ENCODE measurements around the gene RPL21. TPM values are rescaled to one million over a fixed set of nuclear protein-coding genes. Genes with fewer than 3 reads are reported as not detected.

RPL21 gene
- total RNA-seq, 2 experiments from 2014 or later, result 742 to 774 TPM

DNA sequence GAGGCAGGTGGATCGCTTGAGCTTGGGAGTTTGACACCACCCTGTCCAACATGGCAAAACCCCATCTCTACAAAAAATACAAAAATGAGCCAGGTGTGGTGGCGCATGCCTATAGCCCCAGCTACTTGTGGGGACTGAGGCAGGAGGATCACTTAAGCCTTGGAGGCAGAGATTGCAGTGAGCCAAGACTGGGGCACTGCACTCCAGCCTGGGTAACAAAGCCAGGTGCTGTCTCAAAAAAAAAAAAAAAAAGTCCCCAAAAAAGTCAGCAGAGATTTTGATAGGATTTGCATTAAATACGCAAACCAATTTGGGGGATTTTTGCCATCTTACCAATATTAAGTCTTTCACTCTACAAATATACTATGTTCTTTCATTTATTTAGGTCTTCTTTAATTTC, 21.7 kb upstream of the RPL21 start:
- peaks cover 3% of the 10 kb centered on the region for H3K9me3 Mint-ChIP-seq
- peaks cover 10% of the 10 kb centered on the region for H3K36me3 Mint-ChIP-seq (ENCODE audit: low read depth)
- H3K27me3 Mint-ChIP-seq, result peaks cover 14% of the 10 kb centered on the region
- ChIA-PET CTCF (no interaction called here), POLR2A (no interaction called here)
- H3K4me1 Mint-ChIP-seq, result no peaks in the 10 kb centered on the region
- H3K4me3 Mint-ChIP-seq, result no peak overlapping the region
- H3K27ac Mint-ChIP-seq, result no peak overlapping the region
- DNase-seq, result no peak

DNA sequence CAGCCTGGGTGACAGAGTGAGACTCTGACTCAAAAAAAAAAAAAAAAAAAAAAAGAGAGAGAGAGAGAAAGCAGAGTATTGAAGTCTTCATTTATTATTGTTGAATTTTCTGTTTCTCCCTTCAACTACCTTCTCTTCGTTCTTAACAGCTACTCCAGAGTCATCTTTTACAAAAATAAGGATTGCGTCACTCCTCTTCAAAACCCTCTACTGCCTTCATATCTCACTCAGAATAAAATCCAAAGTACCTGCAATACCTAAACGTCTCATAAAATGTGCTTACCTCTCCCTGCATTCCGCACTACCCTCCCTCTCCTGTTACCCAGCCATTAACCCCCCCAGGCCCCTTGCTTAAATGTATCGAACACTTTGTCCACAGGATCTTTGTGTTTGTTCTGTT, 17.4 kb upstream of the RPL21 start:
- Mint-ChIP-seq H3K36me3 (ENCODE audit: low read depth) (peaks cover 10% of the 10 kb centered on the region), H3K4me3 (no peak overlapping the region), H3K27ac (no peak overlapping the region), H3K27me3 (no peaks in the 10 kb centered on the region), H3K4me1 (no peaks in the 10 kb centered on the region), H3K9me3 (peaks cover 3% of the 10 kb centered on the region)
- ChIA-PET CTCF (no interaction called here), POLR2A (no interaction called here)
- DNase-seq, result no peak

DNA sequence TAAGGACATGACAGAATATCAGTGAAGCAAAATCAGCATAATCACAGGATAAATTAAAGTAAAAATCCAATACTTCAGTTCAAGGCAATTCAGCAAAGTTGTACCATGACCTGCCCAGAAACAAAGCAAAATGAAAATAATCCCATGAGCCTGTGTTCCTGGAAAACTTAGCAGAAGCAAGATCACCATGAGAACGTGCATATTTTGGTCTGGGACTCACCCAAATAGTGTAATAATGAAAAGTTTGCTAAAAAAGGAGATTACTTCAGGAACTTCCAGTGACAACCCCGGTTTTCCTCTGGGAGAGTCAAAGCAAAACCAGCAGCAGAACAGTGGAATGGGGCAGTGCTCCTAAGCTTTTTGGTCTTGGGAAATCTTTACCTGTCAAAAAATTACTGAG, 14.9 kb upstream of the RPL21 start:
- H3K27me3 Mint-ChIP-seq, result no peaks in the 10 kb centered on the region
- ChIA-PET POLR2A (no interaction called here), CTCF (interaction anchor here (0.7 kb wide), 1 partner anchor 250 kb away, joined by 3 read pairs; no protein-coding TSS in a partner anchor)
- no peaks in the 10 kb centered on the region for H3K4me1 Mint-ChIP-seq
- no peak overlapping the region for H3K27ac Mint-ChIP-seq
- H3K36me3 Mint-ChIP-seq (ENCODE audit: low read depth), result peaks cover 10% of the 10 kb centered on the region
- peaks cover 3% of the 10 kb centered on the region for H3K9me3 Mint-ChIP-seq
- no peak for DNase-seq
- H3K4me3 Mint-ChIP-seq, result no peak overlapping the region

DNA sequence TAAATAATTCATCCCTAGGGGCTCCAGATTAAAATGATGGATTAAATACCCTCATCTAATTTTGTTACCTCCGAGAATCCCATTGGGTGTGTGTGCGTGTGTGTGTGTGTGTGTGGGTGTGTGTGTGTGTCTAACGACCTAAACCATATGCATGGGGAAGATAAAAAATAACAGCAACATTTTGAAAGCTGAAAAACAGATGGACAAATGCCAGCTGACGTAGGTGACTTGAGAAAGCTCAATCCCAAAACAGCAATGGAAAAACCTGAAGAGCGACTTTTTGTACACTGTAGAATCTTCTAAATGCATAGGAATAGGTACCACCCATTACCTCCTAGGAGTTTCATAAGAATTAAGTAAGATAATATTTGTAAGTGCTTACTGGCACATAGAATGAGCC, 8.7 kb upstream of the RPL21 start:
- Mint-ChIP-seq H3K4me3 (no peak overlapping the region), H3K9me3 (no peaks in the 10 kb centered on the region), H3K4me1 (peaks cover under 1% of the 10 kb centered on the region), H3K27ac (no peak overlapping the region), H3K27me3 (no peaks in the 10 kb centered on the region), H3K36me3 (ENCODE audit: low read depth) (no peaks in the 10 kb centered on the region)
- ChIA-PET POLR2A (interaction anchor here (2.7 kb wide), 1 partner anchor 8 kb away, joined by 10 read pairs; the partner anchor contains the start of gene RPL21), CTCF (no interaction called here)
- no peak for DNase-seq

DNA sequence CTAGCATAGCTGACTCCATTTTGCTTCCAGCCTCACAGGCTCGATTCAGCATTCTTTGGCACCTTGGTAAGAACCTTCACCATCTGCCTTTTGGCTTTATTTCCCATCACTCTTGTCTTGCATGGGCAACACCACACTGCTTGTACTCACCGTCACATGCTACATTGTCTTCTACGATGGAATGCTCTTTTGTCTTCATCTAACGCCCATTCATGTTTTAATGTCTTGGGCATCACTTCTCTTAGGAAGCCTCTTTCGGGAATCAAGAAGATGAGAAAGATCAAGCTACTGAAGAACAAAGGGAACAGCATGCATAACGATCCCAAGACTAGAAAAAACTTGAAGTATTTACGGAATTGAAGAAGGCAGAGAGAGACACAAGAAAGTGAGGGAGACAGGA, 5.7 kb upstream of the RPL21 start:
- CTCF ChIA-PET, result interaction anchor here (0.6 kb wide), 1 partner anchor 287 kb away, joined by 3 read pairs; no protein-coding TSS in a partner anchor
- Mint-ChIP-seq H3K27ac (no peak overlapping the region), H3K9me3 (no peaks in the 10 kb centered on the region), H3K4me1 (peaks cover 13% of the 10 kb centered on the region), H3K27me3 (no peaks in the 10 kb centered on the region), H3K36me3 (ENCODE audit: low read depth) (no peaks in the 10 kb centered on the region), H3K4me3 (no peak overlapping the region)
- POLR2A ChIA-PET, result no interaction called here
- DNase-seq, result no peak

DNA sequence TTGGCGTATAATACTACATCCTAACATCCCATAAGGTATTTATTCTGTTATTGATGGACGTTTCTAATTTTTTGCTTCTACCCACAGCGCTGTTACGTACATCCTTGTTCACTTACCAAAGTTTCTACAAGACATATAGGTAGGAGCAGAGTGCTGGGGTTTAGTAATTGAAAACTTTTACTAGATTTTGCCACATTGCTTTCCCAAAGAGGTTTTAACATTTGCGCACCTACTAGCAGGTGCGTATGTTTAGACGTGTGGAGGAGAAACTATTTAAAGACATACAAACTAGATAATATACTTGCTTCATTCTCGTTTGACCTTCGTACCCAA, 559 bp upstream of the RPL21 start:
- CTCF ChIA-PET, result interaction anchor here (1.0 kb wide), 1 partner anchor 20 kb away, joined by 6 read pairs; the partner anchor contains the start of gene RASL11A
- POLR2A ChIA-PET, result interaction anchor here (0.8 to 1.1 kb wide), 17 partner anchors 9 to 370 kb away, joined by 3 to 10 read pairs (median 4); partner anchors contain the start of genes GTF3A, LNX2, RASL11A and USP12
- no peak for DNase-seq
- Mint-ChIP-seq H3K27ac (peak overlapping the region; percentile 97), H3K27me3 (no peaks in the 10 kb centered on the region), H3K4me1 (peaks cover 42% of the 10 kb centered on the region), H3K9me3 (no peaks in the 10 kb centered on the region), H3K36me3 (ENCODE audit: low read depth) (peaks cover 36% of the 10 kb centered on the region), H3K4me3 (peak overlapping the region; percentile 96)

DNA sequence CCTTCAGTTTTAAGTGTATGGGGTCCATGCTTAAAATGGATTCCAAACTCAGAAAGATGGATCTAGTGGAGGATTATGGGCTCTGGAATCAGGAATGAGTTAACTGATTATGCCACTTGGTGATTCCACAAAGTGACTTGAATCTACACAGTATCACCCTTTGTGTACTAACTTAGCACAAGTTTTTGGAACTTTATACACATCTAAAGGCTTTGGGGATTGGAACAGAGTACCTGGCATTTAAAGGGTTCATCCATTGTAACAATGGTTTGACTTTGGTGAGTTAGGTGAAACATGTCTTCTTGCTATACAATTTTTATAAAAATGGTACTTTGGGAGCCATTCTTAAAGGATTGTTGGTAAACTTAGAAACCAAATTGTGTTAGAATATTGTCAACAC, 1.1 kb downstream of the RPL21 start:
- Mint-ChIP-seq H3K9me3 (no peaks in the 10 kb centered on the region), H3K36me3 (ENCODE audit: low read depth) (peaks cover 53% of the 10 kb centered on the region), H3K27ac (peak overlapping the region; percentile 97), H3K4me3 (peak overlapping the region; percentile 96), H3K4me1 (peaks cover 48% of the 10 kb centered on the region), H3K27me3 (no peaks in the 10 kb centered on the region)
- POLR2A ChIA-PET, result interaction anchor here (0.8 to 1.6 kb wide), 5 partner anchors 11 to 101 kb away, joined by 3 to 4 read pairs (median 3); no protein-coding TSS in a partner anchor
- no peak for DNase-seq
- CTCF ChIA-PET, result interaction anchor here (1.3 to 2.1 kb wide), 3 partner anchors 18 to 280 kb away, joined by 3 to 10 read pairs (median 6); partner anchors contain the start of gene RASL11A

DNA sequence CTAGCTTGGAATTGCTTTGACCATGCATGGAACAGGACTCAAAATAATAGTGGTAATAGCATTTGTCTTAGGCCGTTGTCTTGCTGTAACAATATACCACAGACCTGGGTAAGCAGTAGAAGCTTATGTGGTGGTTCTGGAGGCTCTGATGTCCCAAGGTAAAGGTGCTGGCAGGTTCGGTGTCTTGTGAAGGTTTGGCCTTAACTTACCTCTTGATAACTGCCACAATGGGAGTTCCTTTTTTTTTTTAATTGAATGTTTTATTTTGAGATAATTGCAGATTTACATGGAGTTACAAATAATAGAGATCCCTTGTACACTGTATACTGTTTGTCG, 5.8 kb downstream of the RPL21 start:
- no peak for DNase-seq
- Mint-ChIP-seq H3K4me3 (no peak overlapping the region), H3K36me3 (ENCODE audit: low read depth) (peaks cover 81% of the 10 kb centered on the region), H3K4me1 (peaks cover 68% of the 10 kb centered on the region), H3K27ac (no peak overlapping the region), H3K27me3 (no peaks in the 10 kb centered on the region), H3K9me3 (no peaks in the 10 kb centered on the region)
- POLR2A ChIA-PET, result interaction anchor here (0.8 to 2.0 kb wide), 5 partner anchors 12 to 96 kb away, joined by 3 to 6 read pairs (median 4); partner anchors contain the start of gene RASL11A
- CTCF ChIA-PET, result interaction anchor here (1.0 to 2.1 kb wide), 3 partner anchors 14 to 272 kb away, joined by 5 to 10 read pairs (median 6); partner anchors contain the start of gene RASL11A

DNA sequence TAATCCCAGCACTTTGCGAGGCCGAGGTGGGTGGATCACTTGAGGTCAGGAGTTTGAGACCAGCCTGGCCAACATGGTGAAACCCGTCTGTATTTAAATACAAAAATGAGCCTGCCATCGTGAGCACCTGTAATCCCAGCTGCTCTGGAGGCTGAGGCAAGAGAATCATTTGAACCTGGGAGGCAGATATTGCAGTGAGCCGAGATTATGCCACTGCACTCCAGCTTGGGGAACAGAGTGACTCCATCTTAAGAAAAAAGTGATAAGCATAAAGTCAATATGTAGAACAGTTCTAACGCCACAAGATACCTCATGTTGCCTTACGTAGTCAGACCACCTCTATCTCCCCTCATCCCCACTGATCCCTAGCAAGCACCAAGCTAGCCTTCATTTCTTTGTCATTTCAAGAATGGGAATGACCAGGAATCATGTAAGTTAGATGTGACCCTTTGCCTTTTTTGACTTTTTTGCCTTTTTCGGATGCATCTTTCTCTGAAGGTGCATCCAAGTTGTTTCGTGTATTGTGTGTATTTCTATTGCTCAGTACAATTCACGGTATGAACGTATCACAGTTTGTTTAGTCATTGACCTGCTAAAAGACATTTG, 6.4 kb downstream of the RPL21 start:
- POLR2A ChIA-PET, result interaction anchor here (0.8 to 2.0 kb wide), 5 partner anchors 12 to 95 kb away, joined by 3 to 6 read pairs (median 4); partner anchors contain the start of gene RASL11A
- CTCF ChIA-PET, result interaction anchor here (1.0 to 2.1 kb wide), 3 partner anchors 13 to 273 kb away, joined by 5 to 10 read pairs (median 6); partner anchors contain the start of gene RASL11A
- no peak overlapping the region for H3K4me3 Mint-ChIP-seq
- H3K27me3 Mint-ChIP-seq, result no peaks in the 10 kb centered on the region
- no peak for DNase-seq
- no peaks in the 10 kb centered on the region for H3K9me3 Mint-ChIP-seq
- peaks cover 67% of the 10 kb centered on the region for H3K4me1 Mint-ChIP-seq
- H3K27ac Mint-ChIP-seq, result no peak overlapping the region
- peaks cover 83% of the 10 kb centered on the region for H3K36me3 Mint-ChIP-seq (ENCODE audit: low read depth)

DNA sequence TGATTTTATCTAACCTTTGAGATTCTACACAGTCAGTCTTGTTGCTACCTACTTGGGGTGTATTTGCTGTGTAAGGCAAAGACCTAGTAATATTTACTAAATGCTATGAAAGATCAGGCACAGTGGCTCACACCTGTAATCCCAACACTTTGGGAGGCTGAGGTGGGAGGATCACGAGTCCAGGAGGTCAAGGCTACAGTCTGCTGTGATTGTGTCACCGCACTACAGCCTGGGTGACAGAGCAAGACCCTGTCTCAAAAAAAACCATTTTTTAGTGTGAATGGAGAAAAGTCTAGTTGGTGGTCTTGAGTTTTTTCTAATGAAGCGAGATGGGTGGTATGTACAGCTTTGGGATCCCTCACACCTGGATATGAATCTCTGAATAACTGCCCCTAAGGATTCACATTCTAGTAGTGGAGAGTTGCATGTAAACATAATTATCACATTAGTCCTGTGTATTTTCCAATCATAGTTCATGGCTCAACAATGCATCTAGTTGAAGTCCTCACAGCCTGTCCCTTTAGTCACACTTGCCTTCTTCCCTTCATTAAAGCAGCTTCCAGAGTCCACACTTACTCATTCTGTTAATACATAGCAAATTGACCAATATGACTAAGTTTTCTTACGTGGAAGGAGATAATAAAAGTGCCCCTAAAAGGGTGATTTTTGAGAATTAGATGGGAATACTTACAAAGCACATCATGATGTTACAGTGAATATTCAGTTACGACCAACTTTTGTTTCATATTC, 7.5 kb downstream of the RPL21 start:
- ChIA-PET POLR2A (interaction anchor here (2.0 kb wide), 1 partner anchor 10 kb away, joined by 6 read pairs; no protein-coding TSS in a partner anchor), CTCF (interaction anchor here (1.3 kb wide), 1 partner anchor 12 kb away, joined by 4 read pairs; the partner anchor contains the start of gene RASL11A)
- Mint-ChIP-seq H3K4me3 (no peak overlapping the region), H3K4me1 (peaks cover 58% of the 10 kb centered on the region), H3K27me3 (no peaks in the 10 kb centered on the region), H3K36me3 (ENCODE audit: low read depth) (peaks cover 73% of the 10 kb centered on the region), H3K27ac (peak overlapping the region; percentile 29), H3K9me3 (no peaks in the 10 kb centered on the region)
- DNase-seq, result no peak

DNA sequence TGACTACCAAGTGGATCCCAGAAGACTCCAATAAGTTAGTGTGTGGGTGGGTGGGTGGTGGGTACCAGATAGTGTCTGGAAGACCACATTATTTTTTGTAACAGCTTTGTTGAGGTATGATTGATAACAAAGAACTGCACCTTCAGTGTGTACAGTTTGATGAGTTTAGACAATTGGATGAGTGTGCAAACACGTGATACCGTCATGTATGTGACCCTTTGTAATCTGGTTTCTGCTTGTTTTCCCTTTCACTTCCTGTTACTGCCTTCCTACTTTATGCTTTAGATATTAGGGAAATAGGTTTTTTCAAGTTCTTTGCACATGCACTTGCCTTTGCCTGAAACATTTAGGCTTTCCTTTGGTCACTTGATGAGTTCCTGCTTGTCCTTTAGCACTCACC, 8.5 kb downstream of the RPL21 start:
- Mint-ChIP-seq H3K9me3 (no peaks in the 10 kb centered on the region), H3K36me3 (ENCODE audit: low read depth) (peaks cover 65% of the 10 kb centered on the region), H3K4me1 (peaks cover 49% of the 10 kb centered on the region), H3K27me3 (no peaks in the 10 kb centered on the region), H3K27ac (peak overlapping the region; percentile 29), H3K4me3 (no peak overlapping the region)
- DNase-seq, result no peak
- ChIA-PET POLR2A (no interaction called here), CTCF (interaction anchor here (1.3 kb wide), 1 partner anchor 11 kb away, joined by 4 read pairs; the partner anchor contains the start of gene RASL11A)

DNA sequence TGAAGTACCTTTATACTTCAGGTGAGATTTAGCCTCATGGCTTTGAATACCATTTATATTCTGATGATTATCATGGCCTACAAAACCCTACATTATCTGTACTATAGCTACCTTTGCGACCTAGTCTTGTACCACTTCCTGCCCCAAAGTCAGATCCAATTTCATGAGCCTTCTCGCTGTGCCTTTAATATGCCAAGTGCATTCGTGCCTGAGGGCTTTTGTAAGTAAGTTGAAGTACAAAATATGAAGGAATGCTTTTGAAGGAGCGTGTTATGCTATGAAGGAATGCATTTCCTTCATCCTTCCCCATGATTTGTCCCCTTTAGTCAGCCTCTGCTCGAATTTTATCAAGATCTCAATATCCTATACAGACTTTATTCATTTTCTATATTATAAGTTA, 10.0 kb downstream of the RPL21 start:
- Mint-ChIP-seq H3K9me3 (no peaks in the 10 kb centered on the region), H3K27ac (peak overlapping the region; percentile 7), H3K27me3 (no peaks in the 10 kb centered on the region), H3K4me1 (peaks cover 43% of the 10 kb centered on the region), H3K36me3 (ENCODE audit: low read depth) (peaks cover 51% of the 10 kb centered on the region), H3K4me3 (no peak overlapping the region)
- ChIA-PET POLR2A (interaction anchor here (1.2 kb wide), 1 partner anchor 10 kb away, joined by 4 read pairs; the partner anchor contains the start of gene RPL21), CTCF (interaction anchor here (1.2 kb wide), 1 partner anchor 9 kb away, joined by 3 read pairs; the partner anchor contains the start of gene RASL11A)
- no peak for DNase-seq

DNA sequence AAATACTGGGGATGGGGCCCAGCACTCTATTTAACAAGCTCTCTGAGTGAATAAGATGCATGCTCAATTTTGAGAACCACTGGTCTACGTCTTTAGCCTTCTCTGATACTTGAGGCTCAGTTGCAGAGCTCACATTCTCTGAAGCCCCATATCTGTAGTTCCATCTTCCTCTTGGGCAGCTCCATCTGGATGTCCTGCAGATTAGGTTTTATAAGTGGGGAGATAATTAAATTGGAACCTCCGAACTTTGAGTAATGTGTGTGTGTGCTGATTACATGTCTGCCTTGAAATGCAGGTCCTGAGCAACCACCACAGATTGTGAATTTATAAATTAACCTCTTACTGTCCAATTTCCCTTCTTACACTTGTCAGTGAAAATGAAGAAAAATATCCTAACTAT, 12.1 kb downstream of the RPL21 start:
- Mint-ChIP-seq H3K27me3 (no peaks in the 10 kb centered on the region), H3K4me1 (peaks cover 31% of the 10 kb centered on the region), H3K36me3 (ENCODE audit: low read depth) (peaks cover 30% of the 10 kb centered on the region), H3K27ac (no peak overlapping the region), H3K9me3 (no peaks in the 10 kb centered on the region), H3K4me3 (no peak overlapping the region)
- ChIA-PET POLR2A (interaction anchor here (1.1 kb wide), 1 partner anchor 10 kb away, joined by 3 read pairs; no protein-coding TSS in a partner anchor), CTCF (interaction anchor here (0.6 to 1.3 kb wide), 2 partner anchors 82 to 291 kb away, joined by 3 read pairs; no protein-coding TSS in a partner anchor)
- DNase-seq, result no peak
